CD14-positive monocyte (primary cell): ENCODE results near the gene ZIC2. TPM values are rescaled to one million over a fixed set of nuclear protein-coding genes. Genes with fewer than 3 reads are reported as not detected.

ENCODE experiments used
- DNase-seq, 3 donors: peaks; one replicate each; pipeline ENCODE4 v3.0.0-alpha.2; 2011 to 2022
- H2AFZ ChIP-seq: 2 replicates; pipeline ENCODE4 v1.6.0; 2012; ENCODE audit warnings: mild to moderate bottlenecking, low read depth, low read length, inconsistent platforms; ENCODE audit not compliant: insufficient read depth, poor library complexity, severe bottlenecking
- H3K27ac ChIP-seq, 2 donors: 1 replicate in 1 of 2; 2 replicates in 1 of 2; pipeline ENCODE4 v1.5.1; 2012 to 2013; ENCODE audit warnings: low read length in 2 of 2, control low read depth in 1 of 2, inconsistent platforms in 1 of 2, low read depth in 1 of 2, mild to moderate bottlenecking in 1 of 2
- H3K27me3 ChIP-seq, 2 donors: one replicate each; pipeline versions ENCODE4 v1.6.0 to v1.6.1; 2011 to 2013; ENCODE audit warnings: low read length in 2 of 2; ENCODE audit not compliant: control insufficient read depth in 2 of 2, insufficient read depth in 2 of 2
- H3K36me3 ChIP-seq, 2 donors: replicated peaks in 1 of 2; 1 replicate in 1 of 2; 2 replicates in 1 of 2; pipeline versions ENCODE4 v1.5.1 to v1.6.1; 2012 to 2013; ENCODE audit warnings: low read length in 2 of 2, control low read depth in 1 of 2, inconsistent platforms in 1 of 2, mild to moderate bottlenecking in 1 of 2; ENCODE audit not compliant: insufficient read depth in 2 of 2, control insufficient read depth in 1 of 2
- H3K4me1 ChIP-seq, 2 donors: 1 replicate in 1 of 2; 2 replicates in 1 of 2; pipeline versions ENCODE4 v1.5.1 to v1.6.1; 2012 to 2013; ENCODE audit warnings: low read length in 2 of 2, control low read depth in 1 of 2, inconsistent platforms in 1 of 2, mild to moderate bottlenecking in 1 of 2, moderate library complexity in 1 of 2; ENCODE audit not compliant: insufficient read depth in 2 of 2, control insufficient read depth in 1 of 2
- H3K4me2 ChIP-seq: replicated peaks from 2 replicates; pipeline ENCODE3; 2012; ENCODE audit warnings: low read length, moderate library complexity, mild to moderate bottlenecking; ENCODE audit not compliant: poor library complexity, severe bottlenecking; ENCODE audit errors: extremely low read depth
- H3K4me3 ChIP-seq, 3 experiments: fragments of 200-600 bp in 1 of 3; sonication (generic) in 1 of 3; replicated peaks in 1 of 3; 1 replicate in 2 of 3; 2 replicates in 1 of 3; pipeline ENCODE4 v1.5.1; 2011 to 2013; ENCODE audit warnings: low read length in 3 of 3, mild to moderate bottlenecking in 3 of 3, control low read depth in 2 of 3, low read depth in 2 of 3, inconsistent platforms in 1 of 3, moderate library complexity in 1 of 3
- H3K79me2 ChIP-seq: 2 replicates; pipeline ENCODE4 v1.6.0; 2012; ENCODE audit warnings: mild to moderate bottlenecking, control low read depth, inconsistent platforms, low read length, moderate library complexity; ENCODE audit not compliant: insufficient read depth
- H3K9ac ChIP-seq: 2 replicates; pipeline ENCODE4 v1.6.0; 2017; ENCODE audit warnings: low read length, mild to moderate bottlenecking; ENCODE audit not compliant: insufficient read depth, poor library complexity, severe bottlenecking
- H3K9me3 ChIP-seq, 2 donors: replicated peaks in 1 of 2; 1 replicate in 1 of 2; 2 replicates in 1 of 2; pipeline versions ENCODE4 v1.5.1 to v1.6.1; 2012 to 2013; ENCODE audit warnings: low read length in 2 of 2, control low read depth in 1 of 2; ENCODE audit not compliant: control insufficient read depth in 1 of 2, insufficient read depth in 1 of 2
- H4K20me1 ChIP-seq: 2 replicates; pipeline ENCODE4 v1.6.0; 2012; ENCODE audit warnings: mild to moderate bottlenecking, low read length, control low read depth, moderate library complexity; ENCODE audit not compliant: insufficient read depth
- H3K27ac Mint-ChIP-seq, 7 donors: one replicate each; pipeline ENCODE4 v1.8.0; 2020; ENCODE audit warnings: mild to moderate bottlenecking in 7 of 7, mixed read lengths in 7 of 7, moderate library complexity in 6 of 7, inconsistent platforms in 2 of 7
- H3K27me3 Mint-ChIP-seq, 3 donors: one replicate each; pipeline ENCODE4 v1.8.0; 2021 to 2022; ENCODE audit warnings: low read depth in 3 of 3, mild to moderate bottlenecking in 3 of 3, mixed read lengths in 3 of 3, moderate library complexity in 3 of 3, inconsistent platforms in 1 of 3
- H3K36me3 Mint-ChIP-seq, 2 donors: one replicate each; pipeline ENCODE4 v1.8.0; 2020; ENCODE audit warnings: mixed read lengths in 2 of 2, inconsistent platforms in 1 of 2, mild to moderate bottlenecking in 1 of 2
- H3K4me1 Mint-ChIP-seq: one replicate; pipeline ENCODE4 v1.8.0; 2020; ENCODE audit warnings: mild to moderate bottlenecking, mixed read lengths
- H3K4me3 Mint-ChIP-seq, 2 donors: one replicate each; pipeline ENCODE4 v1.8.0; 2020; ENCODE audit warnings: mild to moderate bottlenecking in 2 of 2, mixed read lengths in 2 of 2, moderate library complexity in 1 of 2
- H3K9me3 Mint-ChIP-seq, 7 donors: one replicate each; pipeline ENCODE4 v1.8.0; 2020 to 2022; ENCODE audit warnings: mixed read lengths in 7 of 7, mild to moderate bottlenecking in 6 of 7, moderate library complexity in 6 of 7, inconsistent platforms in 2 of 7
- CTCF ChIP-seq: fragments of 200-600 bp; IDR thresholded peaks from one replicate; pipeline ENCODE4 v1.8.0; 2022; ENCODE audit warnings: antibody characterized with exemption, mild to moderate bottlenecking
- WGBS: methylation state at CpG from one replicate; pipeline ENCODE4 v1.1.5; 2013; ENCODE audit warnings: missing lambda C conversion rate; ENCODE audit not compliant: insufficient coverage; 5-methylcytosine and 5-hydroxymethylcytosine counted together
- intact Hi-C, 2 donors: fragments of 100-400 bp; cut with micrococcal nuclease; formaldehyde crosslinking; loops; one replicate each; pipeline versions ENCODE4 v1.15.0 to v1.15.1; 2023
- polyA plus RNA-seq, 3 donors: library from polyadenylated mRNA; depleted of rRNA in 1 of 3; unstranded in 2 of 3; stranded (reverse) in 1 of 3; fragments of 300-500 nt in 2 of 3; fragments of >200 nt in 1 of 3; fragmentation: Illumina TruSeq in 2 of 3; gene quantifications; 1 replicate in 2 of 3; 2 replicates in 1 of 3; pipeline ENCODE4 v1.2.3, GENCODE V29; 2012 to 2021

ZIC2 gene
- polyA plus RNA-seq, 3 donors: not detected

DNA sequence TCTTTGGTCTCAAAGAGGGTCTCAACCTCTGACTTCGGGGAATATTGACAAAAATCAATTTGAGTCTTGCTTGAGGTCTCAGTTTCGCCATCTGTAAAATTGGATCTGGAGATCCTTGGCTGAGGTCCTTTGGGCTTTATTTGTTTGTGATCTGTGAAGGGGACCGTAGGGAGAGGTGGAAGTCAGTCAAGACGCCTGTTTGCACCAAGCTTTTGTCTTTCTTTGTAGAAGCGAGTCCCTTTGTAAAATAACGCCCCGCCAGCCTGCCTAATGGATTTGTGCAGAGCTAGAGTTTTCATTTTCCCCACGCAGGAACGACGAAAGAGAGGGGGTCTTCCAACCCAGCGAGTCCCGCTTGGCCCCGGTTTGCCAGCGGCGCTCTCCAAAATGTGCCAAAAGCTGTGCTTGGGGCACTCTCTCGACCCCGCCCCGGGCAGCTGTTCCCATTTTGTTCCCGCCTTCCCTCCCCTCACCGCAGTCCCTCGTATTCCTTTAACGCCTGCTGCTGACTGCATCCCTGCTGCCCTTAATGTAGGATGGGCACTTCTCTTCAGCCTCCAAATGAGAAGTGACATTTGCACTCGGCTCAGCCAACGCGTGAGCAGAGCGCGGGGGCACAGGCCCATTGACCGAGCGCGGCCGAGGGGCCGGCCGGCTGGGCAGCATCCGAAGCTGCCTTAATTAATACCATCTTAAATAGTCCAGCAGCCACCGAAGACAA is 23.0 kb upstream of the ZIC2 start:
- peaks cover 89 to 100% of the 10 kb centered on the region in 2 donors for H3K27me3 ChIP-seq
- no peak overlapping the region for H3K9ac ChIP-seq
- DNase-seq: no peak
- peaks cover 0 to 30% (median 6%) of the 10 kb centered on the region in 7 donors for H3K9me3 Mint-ChIP-seq
- no peak overlapping the region for H3K4me2 ChIP-seq
- H3K9me3 ChIP-seq: peaks cover 0 to 37% of the 10 kb centered on the region in 2 donors
- H3K4me3 ChIP-seq: no peak overlapping the region
- no peak for TF ChIP-seq CTCF
- H3K4me1 Mint-ChIP-seq: peaks cover 18% of the 10 kb centered on the region
- intact Hi-C loops: no loop called here
- H3K27me3 Mint-ChIP-seq: peaks cover 90 to 95% (median 92%) of the 10 kb centered on the region in 3 donors
- no peaks in the 10 kb centered on the region for H3K36me3 ChIP-seq
- H3K27ac ChIP-seq: no peak overlapping the region
- no peaks in the 10 kb centered on the region for H3K79me2 ChIP-seq
- no peaks in the 10 kb centered on the region for H4K20me1 ChIP-seq
- peak overlapping the region in 1 of 2 donors; percentile 74 for H3K4me3 Mint-ChIP-seq
- no peak overlapping the region for H3K27ac Mint-ChIP-seq
- H2AFZ ChIP-seq: no peak overlapping the region
- peaks cover 5 to 7% of the 10 kb centered on the region in 2 donors for H3K4me1 ChIP-seq
- 9% methylated on average over 31 of the region's 35 CpGs for WGBS
- H3K36me3 Mint-ChIP-seq: peaks cover 0 to 6% of the 10 kb centered on the region in 2 donors

DNA sequence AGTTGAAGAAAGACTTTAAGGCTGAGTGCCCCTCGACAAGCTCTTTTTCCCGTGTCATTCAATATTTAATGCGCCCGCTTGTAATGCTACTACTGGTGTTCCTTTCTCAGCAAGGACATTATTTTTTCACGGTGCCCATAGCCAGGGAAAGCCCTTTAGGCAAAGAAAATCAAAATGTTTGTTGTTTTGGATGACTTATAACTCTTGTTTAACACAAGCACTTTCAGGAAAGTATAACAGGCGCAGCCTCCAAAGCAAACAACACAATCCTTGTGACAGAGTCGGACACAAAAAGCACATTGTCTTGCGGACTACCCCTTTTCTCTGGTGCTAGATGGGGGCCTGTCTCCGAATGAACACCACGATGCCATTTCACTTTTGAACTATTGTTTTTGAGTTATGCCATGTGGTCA is 22.5 kb upstream of the ZIC2 start:
- 25% methylated on average over 7 of the region's 10 CpGs for WGBS
- Mint-ChIP-seq H3K4me3 (peak overlapping the region in 1 of 2 donors; percentile 74), H3K36me3 (peaks cover 0 to 6% of the 10 kb centered on the region in 2 donors), H3K27me3 (peaks cover 90 to 95% (median 92%) of the 10 kb centered on the region in 3 donors), H3K27ac (no peak overlapping the region), H3K9me3 (peaks cover 0 to 29% (median 6%) of the 10 kb centered on the region in 7 donors), H3K4me1 (peaks cover 18% of the 10 kb centered on the region)
- DNase-seq: no peak
- no peak for TF ChIP-seq CTCF
- Histone ChIP-seq H3K79me2 (no peaks in the 10 kb centered on the region), H2AFZ (no peak overlapping the region), H3K4me3 (no peak overlapping the region), H3K27ac (no peak overlapping the region), H3K4me1 (peaks cover 5 to 7% of the 10 kb centered on the region in 2 donors), H3K36me3 (no peaks in the 10 kb centered on the region), H3K27me3 (peaks cover 89 to 100% of the 10 kb centered on the region in 2 donors), H3K4me2 (no peak overlapping the region), H3K9me3 (peaks cover 0 to 37% of the 10 kb centered on the region in 2 donors), H3K9ac (no peak overlapping the region), H4K20me1 (no peaks in the 10 kb centered on the region)
- intact Hi-C loops: no loop called here
